PC-9 (cell line): Measurements from ENCODE around the gene SLCO4A1.

Source experiments
- CTCF ChIP-seq: fragments of 200-600 bp; sonication (generic); conservative IDR thresholded peaks from 2 replicates; pipeline ENCODE4 v1.6.1; 2017; ENCODE audit warnings: mixed run types, antibody characterized with exemption, mild to moderate bottlenecking, moderate library complexity
- EZH2 ChIP-seq: fragments of 200-600 bp; sonication (generic); IDR thresholded peaks from 2 replicates; pipeline ENCODE4 v1.8.0; 2017; ENCODE audit warnings: antibody characterized with exemption, low read depth

GRCh38 chr20:62694868-62695267, 52.6 kb downstream of the SLCO4A1 start:
- TF ChIP-seq CTCF (no peak), EZH2 (no peak)
